ENCODE measurements around the gene RC3H2. TPM values are rescaled to one million over a fixed set of nuclear protein-coding genes. Genes with fewer than 3 reads are reported as not detected.

Gene RC3H2
- total RNA-seq, 1 experiment from 2014 or later: 36.3 TPM

DNA sequence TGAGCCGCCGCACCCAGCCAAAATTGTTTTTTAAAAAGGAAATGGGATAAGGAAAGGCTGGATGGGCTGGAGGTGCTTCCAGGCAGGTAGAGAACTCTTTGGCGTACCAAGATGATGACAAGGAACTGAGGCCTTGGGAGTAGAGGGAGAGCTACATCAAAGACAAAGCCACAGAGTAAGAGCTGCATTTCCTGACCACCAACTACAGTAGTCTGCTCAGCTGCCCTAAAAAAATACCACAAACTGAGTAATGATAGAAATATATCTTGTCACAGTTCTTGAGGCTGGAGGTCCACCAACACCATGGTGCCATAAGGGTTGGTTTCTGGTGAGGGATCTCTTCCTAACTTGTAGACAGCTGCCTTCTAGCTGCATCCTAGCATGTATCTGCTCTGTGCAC lies 97.0 kb downstream of the RC3H2 start:
- no peak for DNase-seq (ENCODE audit: low read depth)

DNA sequence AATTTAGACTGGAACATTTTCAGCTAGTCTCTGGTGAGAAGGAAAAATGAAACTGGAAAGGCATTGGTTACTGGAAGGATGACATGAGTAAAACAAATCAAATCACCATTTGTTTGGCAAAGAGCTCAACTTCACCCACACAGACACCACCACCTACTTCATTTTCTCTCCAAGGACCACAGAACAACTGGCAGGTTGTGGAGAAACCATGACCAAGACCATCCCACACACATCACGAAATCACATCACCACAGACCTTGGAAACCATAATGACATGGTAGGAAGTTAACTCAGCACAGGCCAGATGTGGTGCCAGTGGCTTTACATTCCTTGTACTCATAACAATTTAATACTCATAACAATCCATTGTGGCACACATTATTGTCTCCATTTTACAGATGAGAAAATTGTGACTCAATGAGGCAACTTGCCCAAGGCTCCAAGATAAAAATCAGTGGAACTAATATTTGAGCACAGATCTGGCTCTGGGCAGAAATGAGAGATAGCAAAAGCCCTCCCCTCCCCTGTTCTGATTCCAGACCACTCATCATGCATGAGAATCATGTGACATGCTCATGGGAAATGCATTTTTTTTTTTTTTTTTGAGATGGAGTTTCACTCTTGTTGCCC lies 97.8 kb downstream of the RC3H2 start:
- no peak for DNase-seq (ENCODE audit: low read depth)

DNA sequence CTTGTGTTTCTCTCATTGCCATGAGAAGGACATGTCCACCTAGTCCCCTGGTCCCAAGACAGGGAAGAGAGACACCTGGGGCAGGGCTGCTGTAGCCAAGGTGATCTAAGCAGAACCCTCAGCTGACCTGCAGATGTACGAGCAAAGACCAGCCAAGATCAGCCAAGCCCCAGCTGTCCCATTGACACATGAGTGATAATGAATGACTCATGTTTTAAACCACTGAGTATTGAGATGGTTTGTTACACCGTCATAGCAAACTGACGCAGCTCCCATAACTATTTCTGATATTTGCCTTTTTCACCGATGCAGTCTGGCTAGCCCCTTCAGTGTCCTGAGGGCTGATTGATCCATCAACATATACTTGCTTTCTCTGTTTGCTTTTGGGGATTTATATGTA lies 98.5 kb downstream of the RC3H2 start:
- DNase-seq (ENCODE audit: low read depth): no peak

DNA sequence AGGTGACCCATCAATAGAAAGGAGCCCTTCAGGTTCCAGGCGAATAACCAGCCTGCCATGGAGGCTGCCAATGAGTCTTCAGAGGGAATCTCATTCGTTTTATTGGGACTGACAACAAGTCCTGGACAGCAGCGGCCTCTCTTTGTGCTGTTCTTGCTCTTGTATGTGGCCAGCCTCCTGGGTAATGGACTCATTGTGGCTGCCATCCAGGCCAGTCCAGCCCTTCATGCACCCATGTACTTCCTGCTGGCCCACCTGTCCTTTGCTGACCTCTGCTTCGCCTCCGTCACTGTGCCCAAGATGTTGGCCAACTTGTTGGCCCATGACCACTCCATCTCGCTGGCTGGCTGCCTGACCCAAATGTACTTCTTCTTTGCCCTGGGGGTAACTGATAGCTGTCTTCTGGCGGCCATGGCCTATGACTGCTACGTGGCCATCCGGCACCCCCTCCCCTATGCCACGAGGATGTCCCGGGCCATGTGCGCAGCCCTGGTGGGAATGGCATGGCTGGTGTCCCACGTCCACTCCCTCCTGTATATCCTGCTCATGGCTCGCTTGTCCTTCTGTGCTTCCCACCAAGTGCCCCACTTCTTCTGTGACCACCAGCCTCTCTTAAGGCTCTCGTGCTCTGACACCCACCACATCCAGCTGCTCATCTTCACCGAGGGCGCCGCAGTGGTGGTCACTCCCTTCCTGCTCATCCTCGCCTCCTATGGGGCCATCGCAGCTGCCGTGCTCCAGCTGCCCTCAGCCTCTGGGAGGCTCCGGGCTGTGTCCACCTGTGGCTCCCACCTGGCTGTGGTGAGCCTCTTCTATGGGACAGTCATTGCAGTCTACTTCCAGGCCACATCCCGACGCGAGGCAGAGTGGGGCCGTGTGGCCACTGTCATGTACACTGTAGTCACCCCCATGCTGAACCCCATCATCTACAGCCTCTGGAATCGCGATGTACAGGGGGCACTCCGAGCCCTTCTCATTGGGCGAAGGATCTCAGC lies 104.8 kb downstream of the RC3H2 start, which contains the start of gene OR1K1:
OR1K1 (plus strand) TSS at position 58 of the 995 bp plus-strand sequence; CDS start at position 58, 0 bp downstream.
- DNase-seq (ENCODE audit: low read depth): no peak

DNA sequence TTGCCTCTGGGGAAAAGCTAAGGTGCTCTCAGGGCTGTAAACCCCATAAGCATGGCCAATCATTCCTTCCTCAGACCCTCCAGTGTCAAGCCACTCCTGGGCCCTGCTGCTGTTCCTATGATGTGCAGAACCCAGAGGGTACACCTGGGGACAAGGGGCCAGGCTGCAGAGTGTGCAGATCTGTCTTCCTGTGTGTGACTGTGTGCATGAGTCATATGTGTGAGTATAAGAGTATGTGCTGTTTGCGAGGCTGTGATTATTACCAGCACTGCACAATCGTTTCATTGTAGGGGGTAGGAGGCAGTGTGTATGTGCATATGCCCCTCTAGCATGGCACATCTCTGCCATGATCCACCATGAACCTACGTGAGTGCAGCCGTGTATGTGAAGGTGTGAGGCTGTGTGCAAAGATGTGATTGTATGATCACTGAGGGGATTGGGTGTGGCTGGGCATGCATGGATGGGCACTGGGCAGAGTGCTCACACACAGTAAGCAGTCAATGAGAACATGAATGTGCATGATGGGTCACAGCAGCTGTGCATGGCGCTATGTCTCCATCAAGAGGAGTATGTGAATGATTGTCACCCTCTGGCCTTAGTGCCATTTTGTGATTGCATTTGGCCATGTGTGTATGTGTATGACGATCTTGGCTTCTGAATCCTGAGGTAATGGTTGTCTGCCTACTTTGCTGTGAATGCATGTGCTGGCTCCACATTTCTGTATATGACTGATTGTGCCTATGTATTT lies 107.7 kb downstream of the RC3H2 start:
- no peak for DNase-seq (ENCODE audit: low read depth)

Other genes with a start within 250 kb of the RC3H2 start
- gene OR1B1, start 247.7 kb downstream of the RC3H2 start, total RNA-seq (2014; rRNA removed; shearing (Covaris generic)): not detected in 2 replicates
- not detected in 2 replicates for gene OR1L1, start 243.6 kb downstream of the RC3H2 start, total RNA-seq (2014; rRNA removed; shearing (Covaris generic))
- gene OR1L3, start 230.2 kb downstream of the RC3H2 start, total RNA-seq (2014; rRNA removed; shearing (Covaris generic)): not detected in 2 replicates
- not detected in 2 replicates for gene OR1L4, start 181.4 kb downstream of the RC3H2 start, total RNA-seq (2014; rRNA removed; shearing (Covaris generic))
- gene OR1L6, start 163.1 kb downstream of the RC3H2 start, total RNA-seq (2014; rRNA removed; shearing (Covaris generic)): not detected in 2 replicates
- gene OR5C1, start 116.4 kb downstream of the RC3H2 start, total RNA-seq (2014; rRNA removed; shearing (Covaris generic)): not detected in 2 replicates
- not detected in 2 replicates for gene OR1K1, start 105.2 kb downstream of the RC3H2 start, total RNA-seq (2014; rRNA removed; shearing (Covaris generic))
- 39.7 and 41.4 TPM in 2 replicates for gene PDCL, start 76.8 kb downstream of the RC3H2 start, total RNA-seq (2014; rRNA removed; shearing (Covaris generic))
- gene ZBTB6, start 8.0 kb upstream of the RC3H2 start, total RNA-seq (2014; rRNA removed; shearing (Covaris generic)): 14.0 and 14.5 TPM in 2 replicates
- gene ZBTB26, start 26.2 kb upstream of the RC3H2 start, total RNA-seq (2014; rRNA removed; shearing (Covaris generic)): 3.0 and 6.4 TPM in 2 replicates
- gene RABGAP1, start 35.7 kb upstream of the RC3H2 start, total RNA-seq (2014; rRNA removed; shearing (Covaris generic)): 13.7 and 19.1 TPM in 2 replicates
- not detected in 2 replicates for gene GPR21, start 128.3 kb upstream of the RC3H2 start, total RNA-seq (2014; rRNA removed; shearing (Covaris generic))

Data from Daoy (cell line).